HG02973 (cell line): ENCODE results near the gene PTPRN2.

ENCODE experiments used
- ATAC-seq: cut with Tn5 transposase; IDR thresholded peaks from one replicate; pipeline ENCODE4 v1.9.1; 2021; ENCODE audit warnings: moderate library complexity; ENCODE audit not compliant: unreplicated experiment

The PTPRN2 gene

GRCh38 chr7:158133057-158133456, 454.6 kb downstream of the PTPRN2 start:
- no peak for ATAC-seq

GRCh38 chr7:158130023-158130409, 457.6 kb downstream of the PTPRN2 start:
- no peak for ATAC-seq

DNA sequence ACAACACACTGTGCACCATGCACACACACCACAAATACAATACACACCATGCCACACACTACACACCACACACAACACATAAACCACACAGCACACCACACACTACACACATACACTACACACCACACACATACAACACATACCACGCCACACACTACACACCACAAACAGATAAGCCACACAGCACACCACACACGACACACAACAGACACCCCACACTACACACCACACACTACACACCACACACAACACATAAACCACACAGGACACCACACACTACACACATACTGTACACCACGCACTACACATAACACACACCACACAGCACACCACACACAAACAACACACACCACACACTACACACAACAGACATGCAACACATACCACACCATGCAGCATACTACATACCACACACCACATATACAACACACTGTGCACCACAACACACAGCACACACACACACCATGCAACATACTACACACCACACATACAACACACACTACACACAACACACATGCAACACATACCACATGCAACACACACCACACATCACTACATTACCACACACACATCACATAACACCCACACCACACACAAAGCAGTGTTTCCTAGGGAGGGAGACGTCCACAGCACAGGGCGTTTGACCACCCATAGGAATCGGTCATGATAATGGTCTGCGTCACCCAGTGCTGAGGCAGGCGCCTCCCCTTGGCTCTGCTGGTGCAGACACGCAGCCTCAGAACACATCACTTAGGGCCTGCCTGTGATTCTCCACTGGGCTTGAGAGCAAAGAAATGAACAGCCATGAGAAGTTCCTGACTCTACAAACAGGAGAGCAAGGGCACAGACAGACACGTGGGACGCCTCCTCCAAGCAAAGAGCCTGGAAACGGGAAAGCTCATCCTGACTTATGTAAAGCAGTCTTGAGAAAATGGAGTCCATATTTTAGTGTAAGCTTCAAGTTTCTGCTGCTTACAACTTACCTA, 458.3 kb downstream of the PTPRN2 start:
- ATAC-seq, result no peak

DNA sequence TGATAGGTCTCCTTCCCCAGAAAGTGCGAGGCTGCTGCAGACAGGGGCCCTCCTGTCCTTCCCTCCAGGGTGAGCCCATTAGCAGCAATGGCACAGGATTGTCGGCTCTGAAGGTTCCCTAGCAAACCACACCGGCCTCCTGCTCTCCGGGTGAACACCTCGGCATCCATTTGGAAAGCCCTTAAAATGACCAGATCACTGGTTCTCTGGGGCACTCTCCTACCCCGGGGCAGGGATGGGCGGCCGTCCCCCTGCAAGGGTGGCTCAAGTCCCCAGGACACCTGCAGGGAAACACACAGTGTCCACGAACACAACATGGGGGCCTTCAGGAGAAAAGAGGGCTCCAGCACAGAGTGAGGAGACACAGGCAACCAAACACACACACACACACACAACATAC, 459.1 kb downstream of the PTPRN2 start:
- no peak for ATAC-seq

GRCh38 chr7:158127241-158127640, 460.4 kb downstream of the PTPRN2 start:
- no peak for ATAC-seq

GRCh38 chr7:158126661-158127060, 461.0 kb downstream of the PTPRN2 start:
- ATAC-seq, result no peak

GRCh38 chr7:158125721-158126120, 461.9 kb downstream of the PTPRN2 start:
- ATAC-seq, result no peak

DNA sequence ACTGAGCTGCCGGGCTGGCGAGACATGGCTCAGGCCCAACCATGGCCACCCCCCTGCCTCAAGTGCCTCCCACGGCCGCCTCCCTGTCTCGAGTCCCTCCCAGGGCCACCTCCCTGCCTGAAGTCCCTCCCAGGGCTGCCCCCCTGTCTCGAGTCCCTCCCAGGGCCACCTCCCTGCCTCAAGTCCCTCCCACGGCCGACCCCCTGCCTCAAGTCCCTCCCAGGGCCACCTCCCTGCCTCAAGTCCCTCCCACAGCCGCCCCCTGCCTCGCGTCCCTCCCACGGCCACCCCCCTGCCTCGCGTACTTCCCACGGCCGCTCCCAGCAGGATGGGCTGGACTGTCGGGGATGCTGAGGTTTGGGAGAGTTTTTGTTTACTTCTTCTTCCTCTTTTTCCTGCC, 462.5 kb downstream of the PTPRN2 start:
- no peak for ATAC-seq

DNA sequence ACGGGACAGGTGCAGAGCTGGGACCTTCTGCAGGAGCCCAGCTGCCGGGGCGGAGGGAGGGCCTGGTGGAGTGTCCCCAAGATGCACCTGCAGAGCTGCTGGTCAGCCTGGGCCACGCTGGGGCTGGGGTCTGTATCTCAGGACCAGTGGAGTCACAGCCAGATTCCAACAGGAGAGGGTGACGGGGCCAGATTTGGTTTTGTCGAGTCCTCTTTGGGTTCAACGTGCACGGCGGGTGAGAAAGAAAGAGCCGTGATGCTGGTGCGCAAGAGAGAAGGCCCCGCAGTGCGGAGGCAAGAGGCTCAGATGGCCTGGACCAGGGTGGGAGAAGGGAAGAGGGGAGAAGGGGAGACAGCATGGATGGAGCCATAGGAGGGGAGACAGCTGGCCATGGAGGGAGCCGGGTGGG, 462.9 kb downstream of the PTPRN2 start:
- ATAC-seq, result no peak

- no peak for ATAC-seq
These were observed 463.9 kb downstream of the PTPRN2 start for GRCh38 chr7:158123753-158124152.

DNA sequence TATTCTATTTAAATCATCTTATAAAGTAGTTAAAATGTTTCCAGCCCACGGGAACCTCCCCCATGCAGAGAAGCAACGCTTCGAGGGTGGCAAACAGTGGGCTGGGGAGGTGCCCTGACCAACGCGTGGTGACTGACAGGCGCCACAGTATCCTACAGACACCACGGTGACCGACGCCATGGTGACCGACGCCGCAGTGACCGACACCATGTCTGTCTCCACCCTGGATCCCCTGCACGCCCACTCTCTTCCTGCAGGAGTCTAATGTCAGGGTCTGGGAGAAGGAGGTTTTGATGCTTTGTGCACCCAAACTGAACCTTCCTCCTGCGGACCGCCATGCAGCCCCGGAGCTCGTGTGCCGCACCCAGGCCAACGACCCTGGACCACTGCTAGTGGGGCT, 464.4 kb downstream of the PTPRN2 start:
- no peak for ATAC-seq

DNA sequence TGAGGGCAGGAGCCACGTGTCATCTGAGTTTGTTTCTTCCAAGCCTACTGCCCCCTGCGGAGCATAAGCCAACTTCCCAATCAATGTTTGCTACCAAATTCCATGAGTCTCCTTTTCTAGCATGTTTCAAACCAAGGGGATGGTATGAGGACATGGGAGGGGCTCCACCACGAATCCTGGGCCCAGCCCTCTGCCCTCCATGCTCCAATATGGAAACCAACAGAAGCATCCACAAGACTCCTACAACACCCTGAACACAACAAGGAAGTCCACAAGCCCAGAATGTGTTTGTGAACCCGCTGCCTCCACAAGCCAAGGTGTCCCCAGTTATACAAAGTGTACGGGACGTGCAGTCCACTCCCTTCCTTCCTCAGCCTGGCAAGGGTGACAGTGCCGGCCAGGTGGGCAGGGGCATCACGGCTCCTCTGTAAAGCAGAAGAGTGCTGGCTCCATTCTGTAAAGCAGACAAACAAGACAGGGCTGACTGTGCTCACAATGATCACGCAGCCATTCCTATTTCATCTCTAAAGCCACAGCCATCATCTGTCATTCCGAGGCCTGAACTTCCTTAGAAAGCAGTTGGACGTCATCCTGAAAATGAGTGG, 466.1 kb downstream of the PTPRN2 start:
- ATAC-seq, result no peak

DNA sequence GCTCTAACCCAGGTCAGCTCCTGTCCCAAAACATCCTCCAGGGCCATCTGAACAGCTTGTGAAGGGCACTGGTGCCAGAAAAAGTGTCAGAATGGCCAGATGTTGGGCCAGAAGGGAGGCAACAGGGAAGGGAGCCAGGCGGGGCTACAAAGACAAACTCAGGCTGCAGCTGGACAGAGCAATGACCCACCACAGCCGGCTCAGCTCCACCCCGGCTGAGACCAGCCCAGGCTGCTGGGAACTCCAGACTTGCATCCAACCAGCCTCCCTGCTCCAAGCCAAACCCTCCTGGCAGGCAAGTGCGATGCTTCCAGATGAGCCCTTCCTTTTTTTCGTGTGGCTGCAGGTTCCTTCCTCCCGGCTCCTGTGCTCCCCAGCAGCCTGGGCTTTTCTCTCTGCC, 466.9 kb downstream of the PTPRN2 start:
- ATAC-seq, result no peak

DNA sequence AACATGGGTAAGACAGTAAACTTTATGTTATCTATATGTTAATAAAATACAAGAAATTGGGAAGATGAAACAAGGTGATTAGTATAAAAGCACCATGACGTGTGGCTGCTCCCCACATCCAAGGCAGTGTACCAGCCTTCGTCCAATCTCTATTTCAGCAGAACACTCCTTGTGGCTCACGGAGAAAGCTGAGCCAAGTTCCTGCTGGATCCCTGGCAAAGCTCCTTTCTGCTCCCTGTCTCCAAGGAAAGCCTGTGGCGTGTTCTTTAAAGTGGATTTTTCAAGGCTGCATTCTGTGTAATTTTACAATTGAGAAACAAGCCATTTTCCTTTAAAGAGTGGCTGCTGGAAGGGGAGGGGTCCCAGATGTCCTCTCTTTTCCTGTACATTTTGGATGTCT, 467.3 kb downstream of the PTPRN2 start:
- ATAC-seq, result no peak

DNA sequence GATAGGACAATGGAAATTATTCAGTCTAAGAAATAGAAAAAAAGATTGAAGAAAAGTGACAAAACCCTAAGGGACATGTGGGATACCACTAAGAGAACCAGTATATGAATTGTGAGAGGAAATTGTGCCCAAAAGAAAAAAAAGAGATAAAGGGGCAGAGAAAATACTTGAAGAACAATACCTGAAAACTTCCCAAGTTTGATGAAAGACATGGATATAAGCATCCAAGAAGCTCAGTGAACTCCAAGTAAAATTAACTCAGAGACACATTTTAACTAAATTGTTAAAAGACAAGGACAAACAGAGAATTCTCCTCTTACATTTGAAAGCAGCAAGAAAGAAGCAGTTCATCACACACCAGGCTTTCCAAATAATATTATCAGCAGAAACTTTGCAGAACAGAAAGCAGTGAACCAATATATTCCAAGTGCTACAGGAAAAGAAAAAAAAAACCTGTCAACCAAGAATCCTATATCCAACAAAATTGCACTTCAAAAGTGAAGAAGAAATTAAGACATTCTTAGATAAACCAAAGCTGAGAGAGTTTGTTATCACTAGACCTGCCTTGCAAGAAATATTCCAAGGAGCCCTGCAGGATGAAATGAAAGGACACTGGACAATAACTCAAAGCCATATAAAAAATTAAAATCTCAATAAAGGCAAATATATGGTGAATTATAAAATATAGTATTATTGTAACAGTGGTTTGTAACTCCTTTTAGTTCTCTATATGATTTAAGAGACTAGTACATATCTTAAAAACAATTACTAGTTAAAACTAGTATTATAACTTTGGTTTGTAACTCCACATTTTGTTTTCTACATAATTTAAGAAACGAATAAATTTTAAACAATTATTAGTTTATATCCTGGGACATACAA, 470.0 kb downstream of the PTPRN2 start:
- ATAC-seq, result no peak

GRCh38 chr7:158116235-158116634, 471.4 kb downstream of the PTPRN2 start:
- no peak for ATAC-seq

DNA sequence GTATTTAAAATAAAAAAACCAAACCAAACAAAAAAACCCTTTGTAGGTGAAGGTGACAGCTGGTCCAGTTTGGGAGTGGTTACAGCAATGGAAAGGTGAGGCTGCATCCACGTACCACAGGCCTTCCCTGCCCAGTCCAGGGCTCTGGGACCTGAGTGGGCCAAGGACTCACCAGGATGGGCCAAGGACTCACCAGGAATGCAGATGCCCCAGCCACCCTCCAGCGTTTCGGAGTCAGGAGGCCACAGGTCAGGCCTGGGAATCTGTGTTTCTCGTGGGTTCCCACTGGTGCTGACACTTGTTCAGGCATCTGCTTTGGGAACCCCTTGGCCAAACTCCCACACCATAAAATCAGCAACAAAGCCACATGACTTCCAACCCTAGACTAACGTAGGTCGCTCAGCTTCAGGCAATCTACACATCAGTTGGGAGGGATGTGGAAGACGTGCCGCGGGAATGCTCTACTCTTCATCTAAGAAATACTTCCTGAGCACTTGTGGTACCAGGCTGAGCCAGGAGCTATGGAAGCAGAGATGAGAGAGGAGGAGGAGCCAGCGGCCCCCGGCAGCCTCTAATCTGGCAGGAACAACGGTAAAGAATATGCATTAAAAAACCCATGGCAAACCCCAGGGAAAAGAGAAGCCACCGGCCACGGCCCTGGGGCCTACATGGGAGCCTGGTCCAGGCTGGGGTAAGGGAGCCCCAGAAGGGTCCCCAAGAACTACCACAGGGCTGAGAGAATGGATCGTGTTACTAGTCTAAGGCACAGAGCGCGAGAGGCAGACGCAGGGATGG, 473.4 kb downstream of the PTPRN2 start:
- no peak for ATAC-seq

GRCh38 chr7:158113321-158114025, 474.1 kb downstream of the PTPRN2 start:
- ATAC-seq, result no peak

GRCh38 chr7:158112571-158113320, 474.9 kb downstream of the PTPRN2 start:
- no peak for ATAC-seq
